ENCODE measurements around the gene TMPRSS7.

DNA sequence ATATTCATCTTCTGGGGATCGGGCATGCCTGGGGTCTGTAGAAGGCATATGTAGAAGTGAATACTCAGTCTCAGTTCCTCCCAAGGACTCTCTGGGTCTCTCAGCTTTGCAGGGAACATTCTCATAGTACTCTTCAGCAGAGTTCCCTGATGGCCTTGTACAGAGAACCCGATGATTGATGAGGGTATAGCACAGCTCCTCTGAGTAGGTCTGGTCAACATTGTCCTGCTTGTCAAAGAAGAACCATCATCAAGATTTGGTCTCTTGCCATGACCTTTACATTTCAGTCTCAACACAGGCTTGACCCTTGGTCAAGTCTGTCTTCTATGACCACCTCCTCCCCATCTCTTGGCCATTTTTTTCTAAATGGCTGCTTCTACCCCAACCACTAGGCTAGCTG lies 89.0 kb downstream of the TMPRSS7 start:
- TF ChIP-seq POLR2A (IDR thresholded peaks at IDR 0.05) (no peak), CTCF (IDR thresholded peaks at IDR 0.05) (no peak), POLR2AphosphoS5 (IDR thresholded peaks at IDR 0.05) (no peak), EP300 (IDR thresholded peaks at IDR 0.05) (no peak)
